K562 (cell line): Measurements from ENCODE around the gene USP13.

Experiments
- BHLHE40 ChIP-seq: IDR thresholded peaks from 2 replicates; pipeline ENCODE4 v1.6.1; 2011; ENCODE audit warnings: low read length, improper control_type of control experiment
- CREB1 ChIP-seq, 2 experiments: sonication (generic) in 1 of 2; formaldehyde crosslinking in 1 of 2; IDR thresholded peaks; 2 replicates each; pipeline versions ENCODE4 v1.6.1 to v1.8.0; 2012 to 2022; ENCODE audit warnings: inconsistent platforms in 1 of 2, mild to moderate bottlenecking in 1 of 2, missing genetic modification reagents in 1 of 2, moderate library complexity in 1 of 2
- EGR1 ChIP-seq: fragments of 450-650 bp; conservative IDR thresholded peaks from 2 replicates; pipeline ENCODE4 v1.6.1; 2017; ENCODE audit warnings: mild to moderate bottlenecking
- HDGF ChIP-seq: fragments of 450-650 bp; IDR thresholded peaks from 2 replicates; pipeline ENCODE4 v1.6.1; 2016
- HSF4 ChIP-seq: fragments of 250-450 bp; sonication (Bioruptor Pico); IDR thresholded peaks from 2 replicates; pipeline ENCODE4 v2.1.2; 2022; ENCODE audit warnings: mild to moderate bottlenecking, moderate library complexity, borderline replicate concordance
- MAFK ChIP-seq: IDR thresholded peaks from 2 replicates; pipeline ENCODE4 v1.6.1; 2011; ENCODE audit warnings: low read length, improper control_type of control experiment
- MAZ ChIP-seq, 2 experiments: fragments of 450-650 bp in 1 of 2; sonication (generic) in 1 of 2; formaldehyde crosslinking; IDR thresholded peaks in 1 of 2; conservative IDR thresholded peaks in 1 of 2; 2 replicates each; pipeline versions ENCODE4 v1.4.0 to v1.5.0; 2020; ENCODE audit warnings: mild to moderate bottlenecking in 1 of 2, missing genetic modification reagents in 1 of 2
- RBM22 ChIP-seq: fragments of 200-400 bp; formaldehyde crosslinking; IDR thresholded peaks from 2 replicates; pipeline ENCODE4 v1.6.1; 2018; ENCODE audit warnings: low read length, low read depth; ENCODE audit not compliant: poor library complexity, severe bottlenecking
- SP1 ChIP-seq: sonication (generic); formaldehyde crosslinking; IDR thresholded peaks from 2 replicates; pipeline ENCODE4 v1.8.1; 2022; ENCODE audit warnings: mild to moderate bottlenecking, missing genetic modification reagents
- ZNF212 ChIP-seq: fragments of 450-650 bp; formaldehyde crosslinking; IDR thresholded peaks from 2 replicates; pipeline ENCODE4 v1.4.0; 2020; ENCODE audit warnings: mild to moderate bottlenecking
- ZNF354B ChIP-seq: fragments of 250-450 bp; sonication (Bioruptor Pico); IDR thresholded peaks from 2 replicates; pipeline ENCODE4 v1.4.0; 2020
- ZNF830 ChIP-seq: fragments of 250-450 bp; sonication (Bioruptor Pico); IDR thresholded peaks from 2 replicates; pipeline ENCODE4 v1.5.0; 2021; ENCODE audit warnings: mild to moderate bottlenecking
- TF ChIP-seq, protein P1 (sequence below), 3 experiments: IDR thresholded peaks in 2 of 3; conservative IDR thresholded peaks in 1 of 3; 2 replicates each; pipeline ENCODE4 v1.5.1; 2011 to 2012; ENCODE audit warnings: low read length in 3 of 3, mild to moderate bottlenecking in 3 of 3, control low read depth in 2 of 3, improper control_type of control experiment in 1 of 3, inconsistent platforms in 1 of 3, low read depth in 1 of 3, mixed read lengths in 1 of 3, moderate library complexity in 1 of 3; ENCODE audit not compliant: insufficient read depth in 2 of 3
- TF ChIP-seq, protein P2 (sequence below), 2 experiments: fragments of 450-650 bp in 1 of 2; sonication (generic) in 1 of 2; formaldehyde crosslinking; conservative IDR thresholded peaks; 2 replicates each; pipeline versions ENCODE4 v1.4.0 to v1.8.1; 2020 to 2022; ENCODE audit warnings: mild to moderate bottlenecking in 1 of 2, missing genetic modification reagents in 1 of 2

DNA sequence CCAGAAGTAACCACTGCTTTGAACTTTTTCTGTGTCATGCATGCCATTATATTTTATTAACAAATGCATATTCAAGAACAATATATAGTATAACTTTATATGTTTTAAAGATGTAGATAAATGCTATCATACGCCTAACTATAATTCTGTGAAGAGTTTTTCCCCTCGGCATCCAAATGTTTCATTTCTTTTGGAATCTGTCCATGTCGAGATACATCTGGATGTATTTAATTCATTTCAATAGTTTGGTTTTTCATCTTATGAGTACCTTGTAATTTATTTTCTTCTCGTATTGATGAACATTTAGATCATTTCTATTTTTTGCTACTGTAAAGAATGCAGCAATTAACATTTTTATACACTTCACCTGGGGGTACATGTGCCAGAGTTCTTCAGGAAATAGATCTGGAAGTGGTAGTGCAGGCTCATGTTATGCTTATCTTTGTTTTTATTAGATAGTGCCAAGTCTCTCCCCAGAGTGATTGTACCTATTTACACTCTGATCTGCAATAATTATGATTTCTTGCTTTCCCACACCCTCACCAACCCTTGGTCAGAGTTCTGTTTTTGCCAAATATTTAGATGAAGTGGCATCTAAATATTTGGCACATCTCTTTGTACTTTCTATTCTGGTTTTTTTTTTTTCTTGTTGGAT, 29.7 kb downstream of the USP13 start:
- no peak for TF ChIP-seq HDGF
- no peak for TF ChIP-seq RBM22
- TF ChIP-seq HSF4 (CRISPR knock-in tag), result no peak
- TF ChIP-seq ZNF830, result no peak
- no peak for TF ChIP-seq SP1 (CRISPR knock-in tag)
- no peak for TF ChIP-seq ZNF212 (CRISPR knock-in tag)
- TF ChIP-seq EGR1, result no peak
- TF ChIP-seq MAZ (CRISPR knock-in tag; conservative IDR thresholded peaks at IDR 0.05 in 1 of 2, IDR thresholded peaks at IDR 0.05 in 1 of 2), result no peak
- TF ChIP-seq, protein P1, sequence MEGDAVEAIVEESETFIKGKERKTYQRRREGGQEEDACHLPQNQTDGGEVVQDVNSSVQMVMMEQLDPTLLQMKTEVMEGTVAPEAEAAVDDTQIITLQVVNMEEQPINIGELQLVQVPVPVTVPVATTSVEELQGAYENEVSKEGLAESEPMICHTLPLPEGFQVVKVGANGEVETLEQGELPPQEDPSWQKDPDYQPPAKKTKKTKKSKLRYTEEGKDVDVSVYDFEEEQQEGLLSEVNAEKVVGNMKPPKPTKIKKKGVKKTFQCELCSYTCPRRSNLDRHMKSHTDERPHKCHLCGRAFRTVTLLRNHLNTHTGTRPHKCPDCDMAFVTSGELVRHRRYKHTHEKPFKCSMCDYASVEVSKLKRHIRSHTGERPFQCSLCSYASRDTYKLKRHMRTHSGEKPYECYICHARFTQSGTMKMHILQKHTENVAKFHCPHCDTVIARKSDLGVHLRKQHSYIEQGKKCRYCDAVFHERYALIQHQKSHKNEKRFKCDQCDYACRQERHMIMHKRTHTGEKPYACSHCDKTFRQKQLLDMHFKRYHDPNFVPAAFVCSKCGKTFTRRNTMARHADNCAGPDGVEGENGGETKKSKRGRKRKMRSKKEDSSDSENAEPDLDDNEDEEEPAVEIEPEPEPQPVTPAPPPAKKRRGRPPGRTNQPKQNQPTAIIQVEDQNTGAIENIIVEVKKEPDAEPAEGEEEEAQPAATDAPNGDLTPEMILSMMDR (IDR thresholded peaks at IDR 0.05 in 2 of 3, conservative IDR thresholded peaks at IDR 0.05 in 1 of 3; ENCODE audit: insufficient read depth in 2 of 3, low read depth in 1 of 3, low read length in 3 of 3), result no peak
- no peak for TF ChIP-seq MAFK
- TF ChIP-seq, protein P2, sequence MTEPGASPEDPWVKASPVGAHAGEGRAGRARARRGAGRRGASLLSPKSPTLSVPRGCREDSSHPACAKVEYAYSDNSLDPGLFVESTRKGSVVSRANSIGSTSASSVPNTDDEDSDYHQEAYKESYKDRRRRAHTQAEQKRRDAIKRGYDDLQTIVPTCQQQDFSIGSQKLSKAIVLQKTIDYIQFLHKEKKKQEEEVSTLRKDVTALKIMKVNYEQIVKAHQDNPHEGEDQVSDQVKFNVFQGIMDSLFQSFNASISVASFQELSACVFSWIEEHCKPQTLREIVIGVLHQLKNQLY (CRISPR knock-in tag; conservative IDR thresholded peaks at IDR 0.05), result no peak
- TF ChIP-seq CREB1 (IDR thresholded peaks at IDR 0.05), result no peak
- no peak for TF ChIP-seq CREB1 (CRISPR knock-in tag; IDR thresholded peaks at IDR 0.05)
- no peak for TF ChIP-seq BHLHE40
- TF ChIP-seq ZNF354B, result no peak
